ENCODE measurements around the gene RPL3. TPM values are rescaled to one million over a fixed set of nuclear protein-coding genes. Genes with fewer than 3 reads are reported as not detected.

The RPL3 gene
- polyA plus RNA-seq, 1 donor, result 2,943 TPM

GRCh38 chr22:39299829-39300178 lies 19.6 kb downstream of the RPL3 start:
- DNase-seq (ENCODE audit: low read depth), result no peak

GRCh38 chr22:39298241-39298987 lies 21.0 kb downstream of the RPL3 start:
- DNase-seq (ENCODE audit: low read depth), result no peak

- no peak for DNase-seq (ENCODE audit: low read depth)
Observed at GRCh38 chr22:39297490-39298240, 21.8 kb downstream of the RPL3 start.

GRCh38 chr22:39296981-39297489 lies 22.4 kb downstream of the RPL3 start:
- DNase-seq (ENCODE audit: low read depth), result no peak

GRCh38 chr22:39296535-39296934 lies 22.9 kb downstream of the RPL3 start:
- DNase-seq (ENCODE audit: low read depth), result no peak

GRCh38 chr22:39294571-39295468 lies 24.6 kb downstream of the RPL3 start:
- DNase-seq (ENCODE audit: low read depth), result no peak

GRCh38 chr22:39293766-39294368 lies 25.6 kb downstream of the RPL3 start:
- DNase-seq (ENCODE audit: low read depth), result no peak

- DNase-seq (ENCODE audit: low read depth), result no peak
Observed at GRCh38 chr22:39292561-39293074, 26.8 kb downstream of the RPL3 start.

GRCh38 chr22:39292031-39292462 lies 27.4 kb downstream of the RPL3 start:
- DNase-seq (ENCODE audit: low read depth), result no peak

- no peak for DNase-seq (ENCODE audit: low read depth)
Observed at GRCh38 chr22:39291523-39291922, 27.9 kb downstream of the RPL3 start.

- no peak for DNase-seq (ENCODE audit: low read depth)
Observed at GRCh38 chr22:39290724-39291161, 28.7 kb downstream of the RPL3 start.

- no peak for DNase-seq (ENCODE audit: low read depth)
Observed at GRCh38 chr22:39289975-39290720, 29.3 kb downstream of the RPL3 start.

- no peak for DNase-seq (ENCODE audit: low read depth)
Observed at GRCh38 chr22:39289533-39289932, 29.9 kb downstream of the RPL3 start.

- DNase-seq (ENCODE audit: low read depth), result no peak
Observed at GRCh38 chr22:39288135-39288898, 31.1 kb downstream of the RPL3 start.

- DNase-seq (ENCODE audit: low read depth), result no peak
Observed at GRCh38 chr22:39287076-39287725, 32.2 kb downstream of the RPL3 start.

- no peak for DNase-seq (ENCODE audit: low read depth)
Observed at GRCh38 chr22:39284983-39285382, 34.4 kb downstream of the RPL3 start.

GRCh38 chr22:39284142-39284980 lies 35.1 kb downstream of the RPL3 start:
- no peak for DNase-seq (ENCODE audit: low read depth)
